HepG2 (cell line): ENCODE results near the gene CARMIL1. TPM values are rescaled to one million over a fixed set of nuclear protein-coding genes. Genes with fewer than 3 reads are reported as not detected.

Source experiments
- ATAC-seq: fragments of 200-7000 bp; cut with Tn5 transposase; 3 replicates; pipeline ENCODE4 v1.9.1; 2020; ENCODE audit warnings: mild to moderate bottlenecking, moderate library complexity
- BruUV-seq: library from RNA; stranded (reverse); fragments of 400-500 nt; replicated peaks from 2 replicates; lab custom pipeline; 2021; lab: Mats Ljungman, UMichigan
- CTCF ChIA-PET: fragments of 300-600 bp; formaldehyde crosslinking; extraction: SDS; loops from one replicate; lab custom pipeline; 2021; ENCODE audit warnings: low total read pairs, inconsistent platforms, low intra/inter-chr PET ratio; lab: Yijun Ruan, JAX
- POLR2A ChIA-PET: fragments of 350-600 bp; sonication (Branson Sonifier 250); formaldehyde crosslinking; loops from one replicate; lab custom pipeline; 2020; ENCODE audit warnings: antibody characterized with exemption, inconsistent platforms; lab: Yijun Ruan, JAX
- DNase-seq: peaks from one replicate; pipeline ENCODE4 v3.0.0-alpha.2; 2015; ENCODE audit warnings: low spot score
- FAIRE-seq: peaks from 3 replicates; lab custom pipeline; 2011; peaks lifted over from hg19 to GRCh38; lab: Jason Lieb, UNC
- H2AFZ ChIP-seq: one replicate; pipeline ENCODE4 v1.6.1; 2011; ENCODE audit warnings: low read length, inconsistent platforms
- H3K27ac ChIP-seq: fragments of 300-600 bp; 3 replicates; pipeline ENCODE4 v1.8.0; 2011; ENCODE audit warnings: mixed run types, mild to moderate bottlenecking, mixed read lengths, low read length, inconsistent platforms; ENCODE audit not compliant: insufficient read depth; ENCODE audit errors: extremely low read length
- H3K27me3 ChIP-seq, 2 experiments: fragments of 200-600 bp in 1 of 2; 2 replicates in 1 of 2; 3 replicates in 1 of 2; pipeline versions ENCODE4 v1.6.0 to v1.8.0; 2011; ENCODE audit warnings: low read length in 2 of 2, mild to moderate bottlenecking in 2 of 2, moderate library complexity in 2 of 2, inconsistent platforms in 1 of 2; ENCODE audit not compliant: insufficient read depth in 2 of 2, control insufficient read depth in 1 of 2
- H3K36me3 ChIP-seq, 2 experiments: fragments of 200-600 bp in 1 of 2; replicated peaks in 1 of 2; 2 replicates in 1 of 2; 3 replicates in 1 of 2; pipeline versions ENCODE4 v1.5.1 to v1.8.0; 2011; ENCODE audit warnings: low read length in 2 of 2, inconsistent platforms in 1 of 2; ENCODE audit not compliant: insufficient read depth in 2 of 2, control insufficient read depth in 1 of 2
- H3K4me1 ChIP-seq: 2 replicates; pipeline ENCODE4 v1.5.1; 2012; ENCODE audit warnings: low read length, inconsistent platforms; ENCODE audit not compliant: insufficient read depth
- H3K4me2 ChIP-seq: 2 replicates; pipeline ENCODE4 v1.6.0; 2011; ENCODE audit warnings: low read depth, low read length, inconsistent platforms
- H3K4me3 ChIP-seq, 3 experiments: fragments of 200-600 bp in 1 of 3; sonication (generic), shearing (Covaris generic) in 1 of 3; replicated peaks in 1 of 3; 2 replicates each; pipeline ENCODE4 v1.5.1; 2011 to 2016; ENCODE audit warnings: low read length in 3 of 3, inconsistent platforms in 2 of 3, low read depth in 2 of 3, mild to moderate bottlenecking in 2 of 3, control low read depth in 1 of 3, mixed read lengths in 1 of 3; ENCODE audit not compliant: insufficient read depth in 1 of 3
- H3K79me2 ChIP-seq: one replicate; pipeline ENCODE4 v1.6.1; 2011; ENCODE audit warnings: low read length, inconsistent platforms; ENCODE audit not compliant: insufficient read depth
- H3K9ac ChIP-seq: 2 replicates; pipeline ENCODE4 v1.6.0; 2011; ENCODE audit warnings: mild to moderate bottlenecking, low read depth, low read length, inconsistent platforms; ENCODE audit not compliant: insufficient read depth
- H3K9me3 ChIP-seq: 2 replicates; pipeline ENCODE4 v1.5.1; 2012; ENCODE audit warnings: mild to moderate bottlenecking, low read length
- H4K20me1 ChIP-seq: 2 replicates; pipeline ENCODE4 v1.6.0; 2011; ENCODE audit warnings: inconsistent platforms, mild to moderate bottlenecking, low read length, moderate library complexity; ENCODE audit not compliant: insufficient read depth
- KDM3A ChIP-seq: IDR thresholded peaks from 2 replicates; pipeline ENCODE4 v1.6.1; 2018; ENCODE audit warnings: low read depth, missing compliant biosample characterization
- SPEN ChIP-seq: sonication (generic); formaldehyde crosslinking; IDR thresholded peaks from 2 replicates; pipeline ENCODE4 v1.5.1; 2020; ENCODE audit warnings: low read depth, mild to moderate bottlenecking, missing genetic modification reagents
- ZIK1 ChIP-seq: sonication (generic); formaldehyde crosslinking; IDR thresholded peaks from 2 replicates; pipeline ENCODE4 v1.5.0; 2020; ENCODE audit warnings: mild to moderate bottlenecking, low read depth, missing genetic modification reagents, borderline replicate concordance
- ZSCAN21 ChIP-seq: sonication (generic); formaldehyde crosslinking; IDR thresholded peaks from 2 replicates; pipeline ENCODE4 v1.8.0; 2022; ENCODE audit warnings: mild to moderate bottlenecking, missing genetic modification reagents, moderate library complexity, borderline replicate concordance
- WGBS: methylation state at CpG from one replicate; pipeline ENCODE4 v1.1.6; 2017; ENCODE audit warnings: low lambda C conversion rate; 5-methylcytosine and 5-hydroxymethylcytosine counted together
- in situ Hi-C: cut with HindIII; loops from 2 replicates; pipeline ENCODE4 v1.10.0; 2017; ENCODE audit warnings: low pct_unique_long_range_greater_than_20kb; ENCODE audit not compliant: extremely low pct_ligation_motif_present
- intact Hi-C: fragments of 100-400 bp; cut with micrococcal nuclease; formaldehyde crosslinking; loops from one replicate; pipeline ENCODE4 v1.10.0; 2022; ENCODE audit not compliant: unreplicated experiment
- polyA plus RNA-seq, 8 experiments: library from polyadenylated mRNA; depleted of rRNA in 3 of 8; stranded (reverse) in 7 of 8; unstranded in 1 of 8; fragments of >200 nt; fragmentation: Illumina TruSeq in 4 of 8; extraction: Trizol in 4 of 8; gene quantifications; 2 replicates each; pipeline versions ENCODE4 v1.2.1 to v1.2.3, GENCODE V29; 2011 to 2016; ENCODE audit warnings: low read depth in 4 of 8, missing spikeins in 1 of 8, mixed read lengths in 1 of 8; ENCODE audit not compliant: insufficient read depth in 1 of 8
- total RNA-seq, 5 experiments: library from RNA; depleted of rRNA; stranded (reverse); fragments of >200 nt; fragmentation: Illumina TruSeq; extraction: Trizol; gene quantifications; 2 replicates each; pipeline ENCODE4 v1.2.3, GENCODE V29; 2016; ENCODE audit warnings: low read depth in 1 of 5
- TF ChIP-seq, protein P1 (sequence below), 2 experiments: sonication (generic) in 1 of 2; formaldehyde crosslinking in 1 of 2; IDR thresholded peaks; 2 replicates each; pipeline versions ENCODE4 v1.4.0 to v1.6.1; 2016 to 2020; ENCODE audit warnings: borderline replicate concordance in 1 of 2, low read depth in 1 of 2, mild to moderate bottlenecking in 1 of 2, missing genetic modification reagents in 1 of 2
- TF ChIP-seq, protein P2 (sequence below): IDR thresholded peaks from 2 replicates; pipeline ENCODE4 v1.4.0; 2020; ENCODE audit warnings: mild to moderate bottlenecking, missing genetic modification reagents

The CARMIL1 gene
- total and polyA plus RNA-seq, 2 of the 13 experiments (the other 11 are each of a cell fraction or from before 2014, with no cell fraction given) = 1.8 to 2.6 TPM

DNA sequence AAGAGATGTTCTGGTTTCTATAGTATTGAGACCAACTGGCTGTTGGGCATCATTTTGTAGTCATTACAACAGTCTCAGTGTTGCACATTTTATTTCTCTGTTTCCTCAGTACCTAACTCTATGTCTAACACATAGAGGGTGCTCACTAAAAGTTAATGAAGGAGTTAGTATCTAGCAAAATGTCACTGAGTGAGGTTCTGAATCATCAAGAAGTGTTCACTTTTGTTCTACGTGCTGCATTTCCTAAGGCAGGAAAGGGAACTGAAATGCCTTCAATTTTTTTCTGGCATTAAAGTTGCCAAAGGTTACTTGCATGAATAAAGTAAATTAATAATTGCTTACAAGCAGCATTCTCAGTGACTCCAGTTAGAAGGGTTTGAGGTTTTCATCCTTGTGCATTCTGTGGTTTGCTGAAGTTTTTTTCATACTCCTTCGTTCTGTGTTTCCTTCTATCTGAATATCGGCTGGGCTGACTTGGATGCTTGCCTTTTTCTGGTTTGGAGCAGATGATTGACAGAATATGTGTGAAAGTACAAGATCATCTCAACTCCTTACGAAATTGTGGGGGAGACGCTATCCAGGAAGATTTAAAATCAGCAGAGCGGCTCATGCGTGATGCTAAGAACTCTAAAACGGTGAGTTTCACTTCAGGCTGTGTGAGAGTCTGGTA is 258.3 kb downstream of the CARMIL1 start:
- DNase-seq (no peak), ATAC-seq (no peak), FAIRE-seq (no peak)
- no peak for TF ChIP-seq ZSCAN21 (CRISPR knock-in tag)
- TF ChIP-seq, protein P1, sequence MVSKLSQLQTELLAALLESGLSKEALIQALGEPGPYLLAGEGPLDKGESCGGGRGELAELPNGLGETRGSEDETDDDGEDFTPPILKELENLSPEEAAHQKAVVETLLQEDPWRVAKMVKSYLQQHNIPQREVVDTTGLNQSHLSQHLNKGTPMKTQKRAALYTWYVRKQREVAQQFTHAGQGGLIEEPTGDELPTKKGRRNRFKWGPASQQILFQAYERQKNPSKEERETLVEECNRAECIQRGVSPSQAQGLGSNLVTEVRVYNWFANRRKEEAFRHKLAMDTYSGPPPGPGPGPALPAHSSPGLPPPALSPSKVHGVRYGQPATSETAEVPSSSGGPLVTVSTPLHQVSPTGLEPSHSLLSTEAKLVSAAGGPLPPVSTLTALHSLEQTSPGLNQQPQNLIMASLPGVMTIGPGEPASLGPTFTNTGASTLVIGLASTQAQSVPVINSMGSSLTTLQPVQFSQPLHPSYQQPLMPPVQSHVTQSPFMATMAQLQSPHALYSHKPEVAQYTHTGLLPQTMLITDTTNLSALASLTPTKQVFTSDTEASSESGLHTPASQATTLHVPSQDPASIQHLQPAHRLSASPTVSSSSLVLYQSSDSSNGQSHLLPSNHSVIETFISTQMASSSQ (IDR thresholded peaks at IDR 0.05; ENCODE audit: low read depth) = no peak
- TF ChIP-seq, protein P1 (CRISPR knock-in tag; IDR thresholded peaks at IDR 0.05; ENCODE audit: borderline replicate concordance) = no peak
- TF ChIP-seq ZIK1 (CRISPR knock-in tag) = no peak
- TF ChIP-seq, protein P2, sequence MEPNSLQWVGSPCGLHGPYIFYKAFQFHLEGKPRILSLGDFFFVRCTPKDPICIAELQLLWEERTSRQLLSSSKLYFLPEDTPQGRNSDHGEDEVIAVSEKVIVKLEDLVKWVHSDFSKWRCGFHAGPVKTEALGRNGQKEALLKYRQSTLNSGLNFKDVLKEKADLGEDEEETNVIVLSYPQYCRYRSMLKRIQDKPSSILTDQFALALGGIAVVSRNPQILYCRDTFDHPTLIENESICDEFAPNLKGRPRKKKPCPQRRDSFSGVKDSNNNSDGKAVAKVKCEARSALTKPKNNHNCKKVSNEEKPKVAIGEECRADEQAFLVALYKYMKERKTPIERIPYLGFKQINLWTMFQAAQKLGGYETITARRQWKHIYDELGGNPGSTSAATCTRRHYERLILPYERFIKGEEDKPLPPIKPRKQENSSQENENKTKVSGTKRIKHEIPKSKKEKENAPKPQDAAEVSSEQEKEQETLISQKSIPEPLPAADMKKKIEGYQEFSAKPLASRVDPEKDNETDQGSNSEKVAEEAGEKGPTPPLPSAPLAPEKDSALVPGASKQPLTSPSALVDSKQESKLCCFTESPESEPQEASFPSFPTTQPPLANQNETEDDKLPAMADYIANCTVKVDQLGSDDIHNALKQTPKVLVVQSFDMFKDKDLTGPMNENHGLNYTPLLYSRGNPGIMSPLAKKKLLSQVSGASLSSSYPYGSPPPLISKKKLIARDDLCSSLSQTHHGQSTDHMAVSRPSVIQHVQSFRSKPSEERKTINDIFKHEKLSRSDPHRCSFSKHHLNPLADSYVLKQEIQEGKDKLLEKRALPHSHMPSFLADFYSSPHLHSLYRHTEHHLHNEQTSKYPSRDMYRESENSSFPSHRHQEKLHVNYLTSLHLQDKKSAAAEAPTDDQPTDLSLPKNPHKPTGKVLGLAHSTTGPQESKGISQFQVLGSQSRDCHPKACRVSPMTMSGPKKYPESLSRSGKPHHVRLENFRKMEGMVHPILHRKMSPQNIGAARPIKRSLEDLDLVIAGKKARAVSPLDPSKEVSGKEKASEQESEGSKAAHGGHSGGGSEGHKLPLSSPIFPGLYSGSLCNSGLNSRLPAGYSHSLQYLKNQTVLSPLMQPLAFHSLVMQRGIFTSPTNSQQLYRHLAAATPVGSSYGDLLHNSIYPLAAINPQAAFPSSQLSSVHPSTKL (CRISPR knock-in tag) = no peak
- TF ChIP-seq KDM3A (CRISPR knock-in tag) = no peak
- no peak for TF ChIP-seq SPEN (CRISPR knock-in tag)
- no peak overlapping the region for H3K4me2 ChIP-seq
- in situ Hi-C loops = no loop called here
- no TSS peak for BruUV-seq
- H3K27me3 ChIP-seq = no peaks in the 10 kb centered on the region
- H3K79me2 ChIP-seq = no peaks in the 10 kb centered on the region
- CTCF ChIA-PET = no interaction called here
- no peaks in the 10 kb centered on the region for H3K36me3 ChIP-seq
- no peaks in the 10 kb centered on the region for H4K20me1 ChIP-seq
- H3K4me1 ChIP-seq = no peaks in the 10 kb centered on the region
- whole genome bisulfite sequencing = 79% methylated on average over 8 of the region's 8 CpGs
- no peak overlapping the region for H3K27ac ChIP-seq
- no peaks in the 10 kb centered on the region for H3K9me3 ChIP-seq
- H3K9ac ChIP-seq = no peak overlapping the region
- no peak overlapping the region for H3K4me3 ChIP-seq
- POLR2A ChIA-PET = no interaction called here
- intact Hi-C loops = no loop called here
- H2AFZ ChIP-seq = no peak overlapping the region
